Measurements from ENCODE around the gene PDE4C.

Gene PDE4C

GRCh38 chr19:18269070-18269723 lies 43.0 kb upstream of the PDE4C start:
- no peak for DNase-seq (ENCODE audit: low read depth)
- no peak overlapping the region for H3K4me3 ChIP-seq (ENCODE audit: low read length)
- TF ChIP-seq CTCF (conservative IDR thresholded peaks at IDR 0.05; ENCODE audit: low read depth, low read length) = no peak

DNA sequence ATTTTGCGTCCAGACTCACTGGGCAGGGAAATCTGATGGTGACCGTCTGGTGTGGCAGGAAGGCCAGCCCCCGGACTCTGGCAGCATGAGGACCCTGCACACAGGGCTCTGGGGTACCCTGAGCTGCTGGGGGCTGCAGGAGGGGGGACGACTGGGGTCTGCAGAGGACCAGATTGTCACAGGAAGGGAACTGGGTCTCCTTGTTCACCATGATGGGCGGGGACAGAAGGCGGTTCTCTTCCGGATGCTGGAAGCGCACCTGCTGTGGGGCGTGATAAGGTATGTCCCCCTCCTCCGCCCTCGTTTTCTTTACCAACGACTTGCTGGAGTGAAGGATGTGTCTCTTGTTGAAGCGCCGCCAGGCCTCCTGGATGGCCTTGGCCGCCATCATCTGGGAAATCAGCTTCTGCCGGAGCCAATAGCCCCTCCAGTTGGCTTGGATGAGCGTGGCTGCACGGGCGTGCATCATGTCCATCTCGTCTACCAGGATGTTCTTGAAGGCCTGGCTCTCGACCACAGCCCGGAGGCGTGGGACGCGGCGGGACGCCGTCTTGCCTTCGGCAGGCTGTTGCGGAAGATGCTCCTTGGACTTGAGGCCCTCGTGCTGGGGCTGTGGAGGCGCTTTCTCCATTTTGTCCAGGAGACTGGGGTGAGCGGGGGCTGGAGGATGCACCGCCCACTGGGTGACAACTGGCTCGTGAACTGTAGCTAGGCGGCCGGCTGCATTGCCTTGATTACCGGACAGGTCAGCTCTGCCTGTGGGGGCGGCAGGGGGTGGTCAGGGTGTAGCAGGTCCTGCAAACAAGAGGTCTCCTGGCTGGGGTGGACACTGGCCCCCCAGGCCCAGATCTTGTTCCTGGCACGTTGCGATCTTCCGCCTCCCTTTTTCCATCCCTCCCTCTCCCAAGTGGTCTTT lies 40.8 kb upstream of the PDE4C start:
- DNase-seq (ENCODE audit: low read depth) = no peak
- no peak overlapping the region for H3K4me3 ChIP-seq (ENCODE audit: low read length)
- no peak for TF ChIP-seq CTCF (conservative IDR thresholded peaks at IDR 0.05; ENCODE audit: low read depth, low read length)

DNA sequence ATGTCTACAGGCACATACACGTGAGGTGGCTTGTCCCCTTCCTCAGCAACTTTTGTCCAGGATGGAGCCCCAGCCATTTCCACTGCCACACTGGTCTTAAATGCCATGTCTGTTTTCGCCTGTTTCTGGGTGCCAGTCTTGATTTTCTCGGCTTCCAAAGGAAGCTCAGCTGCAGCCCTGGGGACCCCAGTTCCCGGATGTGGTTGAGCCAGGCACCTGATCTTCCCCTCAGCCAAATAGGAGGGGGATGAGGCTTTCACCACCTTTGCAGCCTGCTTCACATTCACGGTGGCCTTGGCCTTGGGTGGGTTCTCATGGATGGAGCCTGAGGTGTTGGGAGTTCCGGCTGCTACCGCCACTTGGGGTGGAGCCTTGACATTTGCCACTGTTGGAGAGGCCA lies 39.3 kb upstream of the PDE4C start:
- DNase-seq (ENCODE audit: low read depth) = no peak
- TF ChIP-seq CTCF (conservative IDR thresholded peaks at IDR 0.05; ENCODE audit: low read depth, low read length) = no peak

GRCh38 chr19:18264971-18265540 lies 38.8 kb upstream of the PDE4C start:
- H3K4me3 ChIP-seq (ENCODE audit: low read length) = no peak overlapping the region
- DNase-seq (ENCODE audit: low read depth) = no peak
- TF ChIP-seq CTCF (conservative IDR thresholded peaks at IDR 0.05; ENCODE audit: low read depth, low read length) = no peak

More for the DNA sequence above, 39.3 kb upstream of the PDE4C start:
- no peak overlapping the region for H3K4me3 ChIP-seq (ENCODE audit: low read length)

GRCh38 chr19:18264137-18264854 lies 38.1 kb upstream of the PDE4C start:
- no peak for TF ChIP-seq CTCF (conservative IDR thresholded peaks at IDR 0.05; ENCODE audit: low read depth, low read length)
- no peak overlapping the region for H3K4me3 ChIP-seq (ENCODE audit: low read length)

GRCh38 chr19:18263324-18264136 lies 37.3 kb upstream of the PDE4C start:
- H3K4me3 ChIP-seq (ENCODE audit: low read length) = no peak overlapping the region
- TF ChIP-seq CTCF (conservative IDR thresholded peaks at IDR 0.05; ENCODE audit: low read depth, low read length) = no peak
- DNase-seq (ENCODE audit: low read depth) = no peak

More at GRCh38 chr19:18264137-18264854, 38.1 kb upstream of the PDE4C start:
- no peak for DNase-seq (ENCODE audit: low read depth)

Data from retinal pigment epithelial cell (primary cell).